ENCODE data around the gene NCBP3. TPM values are rescaled to one million over a fixed set of nuclear protein-coding genes. Genes with fewer than 3 reads are reported as not detected.

Gene NCBP3
- total and polyA plus RNA-seq, 2 of the 4 experiments (the other 2 are of a cell fraction) = 10.8 to 13.5 TPM

GRCh38 chr17:3870871-3871306 is 24.8 kb upstream of the NCBP3 start:
- no peak overlapping the region for H4K91ac ChIP-seq (ENCODE audit: insufficient read depth, low read depth, low read length)
- no peak overlapping the region for H3K56ac ChIP-seq (ENCODE audit: extremely low read depth, insufficient read depth, low read length)
- H3K9me3 ChIP-seq (ENCODE audit: control insufficient read depth, insufficient read depth, low read length) = no peaks in the 10 kb centered on the region
- 42% methylated on average over 6 of the region's 11 CpGs; no CpG with 5 or more reads in 1 of the 2 experiments for WGBS, 2 experiments (ENCODE audit: extremely low coverage in 2 of 2, insufficient read length in 1 of 2)
- intact Hi-C loops (cut with micrococcal nuclease) = no loop called here
- no peak overlapping the region for H2AK5ac ChIP-seq (ENCODE audit: low read depth, low read length)
- no TSS peak for BruUV-seq (replicated peaks)
- H2AFZ ChIP-seq (replicated peaks; ENCODE audit: low read length, poor library complexity) = peak overlapping the region; percentile 70
- DNase-seq (no peak), ATAC-seq (ENCODE audit: low read depth) (no peak; the same call in 1 of the 2 replicates)
- ChIA-PET CTCF (no interaction called here), POLR2A (ENCODE audit: unreplicated experiment) (no interaction called here)
- H3K23ac ChIP-seq (ENCODE audit: low read depth, low read length) = no peak overlapping the region
- no peaks in the 10 kb centered on the region for H3K9me1 ChIP-seq (ENCODE audit: insufficient read depth, low read length)
- TF ChIP-seq BHLHE40 (IDR thresholded peaks at IDR 0.05; ENCODE audit: low read depth, low read length) (no peak), MAFK (IDR thresholded peaks at IDR 0.05; ENCODE audit: low read depth, low read length) (no peak), RFX5 (IDR thresholded peaks at IDR 0.05; ENCODE audit: low read depth, low read length) (no peak), NFE2L2 (IDR thresholded peaks at IDR 0.05; ENCODE audit: low read depth, low read length) (no peak), CHD1 (IDR thresholded peaks at IDR 0.05; ENCODE audit: low read depth, low read length) (no peak), ELK1 (IDR thresholded peaks at IDR 0.05; ENCODE audit: borderline replicate concordance, low read depth, low read length) (no peak), RAD21 (IDR thresholded peaks at IDR 0.05; ENCODE audit: low read length) (no peak), SMC3 (IDR thresholded peaks at IDR 0.05; ENCODE audit: low read depth, low read length) (no peak), FOS (IDR thresholded peaks at IDR 0.05; ENCODE audit: low read depth, low read length) (no peak), RCOR1 (IDR thresholded peaks at IDR 0.05; ENCODE audit: insufficient replicate concordance, low read length) (no peak)
- H2AK9ac ChIP-seq (replicated peaks; ENCODE audit: low read depth, low read length, poor library complexity) = peak overlapping the region; percentile 72
- in situ Hi-C loops (cut with MboI; ENCODE audit: low sequenced_read_pairs) = no loop called here
- H3K4me1 ChIP-seq (ENCODE audit: control insufficient read depth, insufficient read depth, low read length) = no peaks in the 10 kb centered on the region
- no peak overlapping the region for H3K4ac ChIP-seq (ENCODE audit: low read depth, low read length)
- H3K79me1 ChIP-seq (ENCODE audit: low read depth in 1 of 2, low read length in 2 of 2) = no peaks in the 10 kb centered on the region
- no peak overlapping the region for H4K5ac ChIP-seq (ENCODE audit: low read depth, low read length)
- no peaks in the 10 kb centered on the region for H4K20me1 ChIP-seq (ENCODE audit: insufficient read depth, low read length)
- no peak overlapping the region; the same call in 1 of the 2 replicates for H3K9ac ChIP-seq (ENCODE audit: low read depth, low read length)
- H3K36me3 ChIP-seq (ENCODE audit: control insufficient read depth, insufficient read depth, low read length) = peaks cover 29% of the 10 kb centered on the region
- dilution Hi-C loops (cut with HindIII; ENCODE audit: low sequenced_read_pairs, unreplicated experiment) = no loop called here
- no peak overlapping the region for H3K18ac ChIP-seq (ENCODE audit: low read depth, low read length)
- H3K14ac ChIP-seq (replicated peaks; ENCODE audit: low read depth, low read length) = 0 out of 2 replicates have a peak overlapping the region, but pooled peaks have one; percentile 22
- H3K27me3 ChIP-seq (ENCODE audit: control insufficient read depth, insufficient read depth, low read length) = no peaks in the 10 kb centered on the region
- H3K27ac ChIP-seq (ENCODE audit: insufficient read depth, low read length) = no peak overlapping the region
- no peak overlapping the region for H3K4me2 ChIP-seq (ENCODE audit: low read depth, low read length)
- no peak overlapping the region for H2BK15ac ChIP-seq (ENCODE audit: low read depth, low read length)
- H3K4me3 ChIP-seq (ENCODE audit: insufficient read depth, low read depth, low read length) = no peak overlapping the region
- no peak overlapping the region for H2BK20ac ChIP-seq (ENCODE audit: low read depth, low read length)
- H2BK5ac ChIP-seq (ENCODE audit: low read depth, low read length, poor library complexity, severe bottlenecking) = no peak overlapping the region
- H2BK120ac ChIP-seq (ENCODE audit: low read depth, low read length) = no peak overlapping the region
- H4K8ac ChIP-seq (ENCODE audit: low read depth in 2 of 2, low read length in 2 of 2) = no peak overlapping the region

All from IMR-90 (cell line).